GM12892 (cell line): ENCODE measurements around the gene SLC10A2.

Experiments
- POLR2A ChIP-seq: IDR thresholded peaks from 2 replicates; pipeline ENCODE4 v1.6.1; 2011; ENCODE audit warnings: low read depth, low read length, control low read depth
- POLR2AphosphoS5 ChIP-seq: IDR thresholded peaks from 2 replicates; pipeline ENCODE4 v1.6.1; 2011; ENCODE audit warnings: low read depth, low read length, control low read depth
- TAF1 ChIP-seq: IDR thresholded peaks from 2 replicates; pipeline ENCODE4 v1.6.1; 2011; ENCODE audit warnings: low read depth, mild to moderate bottlenecking, control low read depth, low read length, borderline replicate concordance

DNA sequence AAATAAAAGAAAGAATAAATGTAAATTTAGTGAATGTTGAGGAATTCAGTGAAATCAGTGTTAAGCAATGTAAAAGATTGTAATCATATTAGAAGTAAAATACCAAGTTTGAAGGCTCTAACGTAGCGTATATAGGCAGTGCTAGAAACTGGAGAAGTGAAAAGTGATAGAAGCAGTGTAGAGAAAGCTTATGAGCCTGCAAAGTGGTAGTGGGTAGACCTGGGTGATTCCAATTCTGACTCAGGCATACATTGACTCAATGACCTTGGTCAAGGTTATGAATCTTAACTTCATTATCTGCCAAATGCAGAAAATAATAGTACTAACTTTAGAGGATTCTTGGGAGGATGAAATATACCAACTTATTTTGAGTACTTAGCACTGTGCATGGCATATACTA is 4.1 kb downstream of the SLC10A2 start:
- TF ChIP-seq POLR2A (no peak), POLR2AphosphoS5 (no peak), TAF1 (no peak)
